Measurements from ENCODE around the gene FER. TPM values are rescaled to one million over a fixed set of nuclear protein-coding genes. Genes with fewer than 3 reads are reported as not detected.
"Not testable (repeated sequence)": the region's sequence is repeated elsewhere in the genome, so short reads cannot be mapped to it uniquely, and the experiment has no call there.

Gene FER
- total and polyA plus RNA-seq, 2 donors = 2.8 to 8.8 TPM

DNA sequence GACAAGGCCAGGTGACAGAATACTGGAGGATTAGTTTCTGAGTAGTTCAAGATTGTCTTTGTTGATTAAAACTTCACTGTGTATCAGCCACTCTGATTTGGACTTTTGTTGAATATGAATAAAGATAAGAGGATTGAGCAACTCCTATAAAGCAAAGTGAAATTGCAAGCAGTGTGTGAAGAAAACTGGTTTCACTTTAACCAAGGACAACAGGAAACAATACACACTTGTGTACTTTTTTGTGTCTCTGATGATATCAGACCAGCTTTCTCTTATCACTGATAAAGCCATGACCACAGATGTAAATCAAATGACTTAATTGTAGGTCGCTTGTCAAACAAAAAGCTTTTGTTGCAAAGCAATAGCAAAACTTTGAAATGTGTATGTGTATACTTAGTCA lies 268.6 kb downstream of the FER start:
- Histone ChIP-seq H3K4me1 (ENCODE audit: control insufficient read depth in 2 of 2, insufficient read depth in 2 of 2, low read length in 2 of 2) (no peaks in the 10 kb centered on the region), H3K27me3 (ENCODE audit: control insufficient read depth in 2 of 2, insufficient read depth in 1 of 2, low read length in 1 of 2) (no peaks in the 10 kb centered on the region), H3K36me3 (ENCODE audit: control insufficient read depth in 2 of 2, insufficient read depth in 2 of 2, low read length in 1 of 2) (no peaks in the 10 kb centered on the region), H3K4me3 (ENCODE audit: low read length in 2 of 2) (no peak overlapping the region), H3K9me3 (ENCODE audit: control insufficient read depth in 2 of 2, insufficient read depth in 1 of 2, low read length in 1 of 2) (no peaks in the 10 kb centered on the region), H3K27ac (ENCODE audit: low read depth in 1 of 2, low read length in 1 of 2) (no peak overlapping the region)
- WGBS = 71% methylated on average over 1 of the region's 1 CpG
- no peak for DNase-seq (ENCODE audit: low read depth in 6 of 9, low spot score in 9 of 9)

DNA sequence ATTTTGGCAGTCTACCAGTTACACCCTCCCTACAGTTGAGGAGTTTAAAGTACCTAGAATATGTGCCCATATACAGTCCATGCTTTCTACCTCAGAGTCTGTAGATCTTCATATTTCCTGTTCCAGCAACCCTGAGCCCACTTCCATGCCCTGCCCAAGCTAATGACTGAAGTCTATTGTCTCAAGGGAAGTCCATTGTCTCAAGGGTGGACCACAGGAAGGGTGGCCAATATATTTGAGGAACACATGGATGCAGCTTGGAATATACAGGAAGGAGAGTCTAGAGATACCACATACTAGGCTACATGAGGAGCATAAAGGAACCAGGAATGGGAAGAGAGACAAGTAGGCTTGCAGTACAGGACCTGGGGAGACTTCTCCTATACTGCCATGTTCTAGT lies 274.4 kb downstream of the FER start:
- Histone ChIP-seq H3K27me3 (ENCODE audit: control insufficient read depth in 2 of 2, insufficient read depth in 1 of 2, low read length in 1 of 2) (no peaks in the 10 kb centered on the region), H3K4me3 (ENCODE audit: low read length in 2 of 2) (no peak overlapping the region), H3K36me3 (ENCODE audit: control insufficient read depth in 2 of 2, insufficient read depth in 2 of 2, low read length in 1 of 2) (no peaks in the 10 kb centered on the region), H3K27ac (ENCODE audit: low read depth in 1 of 2, low read length in 1 of 2) (no peak overlapping the region), H3K9me3 (ENCODE audit: control insufficient read depth in 2 of 2, insufficient read depth in 1 of 2, low read length in 1 of 2) (no peaks in the 10 kb centered on the region), H3K4me1 (ENCODE audit: control insufficient read depth in 2 of 2, insufficient read depth in 2 of 2, low read length in 2 of 2) (no peaks in the 10 kb centered on the region)
- no peak for DNase-seq (ENCODE audit: low read depth in 6 of 9, low spot score in 9 of 9)

DNA sequence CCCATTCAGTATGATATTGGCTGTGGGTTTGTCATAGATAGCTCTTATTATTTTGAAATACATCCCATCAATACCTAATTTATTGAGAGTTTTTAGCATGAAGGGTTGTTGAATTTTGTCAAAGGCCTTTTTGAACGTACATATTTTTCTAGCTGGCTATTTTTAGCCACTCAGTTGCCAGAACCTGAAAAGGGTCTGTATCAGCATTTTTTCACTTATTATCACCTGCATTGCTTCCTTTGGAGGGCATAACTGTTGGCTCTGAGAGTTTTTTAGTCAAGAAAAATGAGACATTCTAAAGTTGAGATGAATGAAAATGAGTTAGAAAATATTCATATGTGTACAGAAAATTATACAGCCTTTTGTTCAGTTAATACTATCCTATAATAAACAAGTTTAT lies 278.0 kb downstream of the FER start:
- 84% methylated on average over 1 of the region's 1 CpG for WGBS
- DNase-seq (ENCODE audit: low read depth in 6 of 9, low spot score in 9 of 9); H3K4me3 ChIP-seq (ENCODE audit: low read length in 2 of 2); H3K27me3 ChIP-seq (ENCODE audit: control insufficient read depth in 2 of 2, insufficient read depth in 1 of 2, low read length in 1 of 2); H3K36me3 ChIP-seq (ENCODE audit: control insufficient read depth in 2 of 2, insufficient read depth in 2 of 2, low read length in 1 of 2); H3K9me3 ChIP-seq (ENCODE audit: control insufficient read depth in 2 of 2, insufficient read depth in 1 of 2, low read length in 1 of 2); H3K4me1 ChIP-seq (ENCODE audit: control insufficient read depth in 2 of 2, insufficient read depth in 2 of 2, low read length in 2 of 2); H3K27ac ChIP-seq (ENCODE audit: low read depth in 1 of 2, low read length in 1 of 2): not testable (repeated sequence)

DNA sequence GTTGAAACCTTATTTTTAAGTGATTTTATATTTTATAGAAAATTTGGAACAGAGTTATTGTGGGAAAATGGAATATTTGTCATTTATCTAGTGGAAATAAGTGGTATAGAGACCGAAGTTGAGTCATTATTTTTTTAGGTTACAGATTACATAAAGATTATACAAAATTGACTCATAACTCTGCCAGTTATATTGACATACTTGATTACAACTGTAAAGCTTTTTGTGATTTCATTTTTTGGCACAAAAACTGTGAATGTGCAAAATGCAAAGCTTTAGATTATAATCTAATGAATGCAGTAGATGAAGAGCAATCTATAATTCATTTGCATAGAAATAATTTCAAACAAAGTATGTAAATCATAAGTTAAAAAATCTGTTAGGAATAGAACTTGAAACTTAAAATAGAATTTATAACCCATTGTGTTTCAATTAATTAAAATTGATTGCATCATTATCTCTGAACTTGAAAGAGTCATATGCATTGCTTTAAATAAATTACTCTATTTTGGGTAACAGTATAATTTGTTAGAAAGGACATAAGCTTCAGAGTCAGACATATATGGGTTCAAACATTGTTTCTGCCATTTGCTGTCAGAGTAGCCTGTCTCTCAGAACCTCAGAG lies 280.4 kb downstream of the FER start:
- H3K27me3 ChIP-seq (ENCODE audit: control insufficient read depth in 2 of 2, insufficient read depth in 1 of 2, low read length in 1 of 2) = no peaks in the 10 kb centered on the region
- no peaks in the 10 kb centered on the region for H3K4me1 ChIP-seq (ENCODE audit: control insufficient read depth in 2 of 2, insufficient read depth in 2 of 2, low read length in 2 of 2)
- no peak overlapping the region for H3K4me3 ChIP-seq (ENCODE audit: low read length in 2 of 2)
- no peak overlapping the region for H3K27ac ChIP-seq (ENCODE audit: low read depth in 1 of 2, low read length in 1 of 2)
- no peak for DNase-seq (ENCODE audit: low read depth in 6 of 9, low spot score in 9 of 9)
- 97% methylated on average over 1 of the region's 1 CpG for WGBS
- no peaks in the 10 kb centered on the region for H3K36me3 ChIP-seq (ENCODE audit: control insufficient read depth in 2 of 2, insufficient read depth in 2 of 2, low read length in 1 of 2)
- H3K9me3 ChIP-seq (ENCODE audit: control insufficient read depth in 2 of 2, insufficient read depth in 1 of 2, low read length in 1 of 2) = no peaks in the 10 kb centered on the region

DNA sequence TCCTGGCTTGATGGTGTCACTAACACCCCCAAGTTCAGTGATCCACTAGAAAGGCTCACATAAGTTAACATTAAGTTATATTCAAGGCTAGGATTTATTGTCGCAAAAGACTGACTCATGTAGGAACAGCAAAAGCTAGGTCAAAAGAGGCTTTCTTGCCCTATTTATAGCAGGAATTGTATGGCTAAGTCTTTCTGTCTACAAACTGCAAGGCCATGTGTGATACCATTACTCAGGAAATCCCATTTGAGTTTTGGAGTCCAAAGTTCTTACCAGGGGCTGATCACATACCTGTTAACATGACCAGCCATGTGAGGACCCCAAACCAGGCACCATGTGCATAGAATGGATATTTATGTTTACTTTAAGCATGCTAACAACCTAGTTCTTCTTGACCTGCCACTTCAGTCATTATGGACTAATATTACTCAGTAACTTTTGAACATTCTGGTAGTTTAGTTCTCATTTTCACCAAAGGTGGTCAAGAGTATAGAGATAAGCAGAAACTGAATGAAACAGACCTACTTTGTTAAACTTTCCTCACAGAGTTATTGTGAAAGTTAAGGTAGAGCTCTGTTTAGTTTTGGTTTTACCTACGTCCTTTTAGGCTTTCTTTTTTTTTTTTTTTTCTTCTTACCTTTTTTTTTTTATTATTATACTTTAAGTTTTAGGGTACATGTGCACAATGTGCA lies 281.1 kb downstream of the FER start:
- Histone ChIP-seq H3K4me3 (ENCODE audit: low read length in 2 of 2) (no peak overlapping the region), H3K36me3 (ENCODE audit: control insufficient read depth in 2 of 2, insufficient read depth in 2 of 2, low read length in 1 of 2) (no peaks in the 10 kb centered on the region), H3K4me1 (ENCODE audit: control insufficient read depth in 2 of 2, insufficient read depth in 2 of 2, low read length in 2 of 2) (no peaks in the 10 kb centered on the region), H3K27me3 (ENCODE audit: control insufficient read depth in 2 of 2, insufficient read depth in 1 of 2, low read length in 1 of 2) (no peaks in the 10 kb centered on the region), H3K9me3 (ENCODE audit: control insufficient read depth in 2 of 2, insufficient read depth in 1 of 2, low read length in 1 of 2) (no peaks in the 10 kb centered on the region), H3K27ac (ENCODE audit: low read depth in 1 of 2, low read length in 1 of 2) (no peak overlapping the region)
- no peak for DNase-seq (ENCODE audit: low read depth in 6 of 9, low spot score in 9 of 9)
- 97% methylated on average over 2 of the region's 2 CpGs for WGBS

DNA sequence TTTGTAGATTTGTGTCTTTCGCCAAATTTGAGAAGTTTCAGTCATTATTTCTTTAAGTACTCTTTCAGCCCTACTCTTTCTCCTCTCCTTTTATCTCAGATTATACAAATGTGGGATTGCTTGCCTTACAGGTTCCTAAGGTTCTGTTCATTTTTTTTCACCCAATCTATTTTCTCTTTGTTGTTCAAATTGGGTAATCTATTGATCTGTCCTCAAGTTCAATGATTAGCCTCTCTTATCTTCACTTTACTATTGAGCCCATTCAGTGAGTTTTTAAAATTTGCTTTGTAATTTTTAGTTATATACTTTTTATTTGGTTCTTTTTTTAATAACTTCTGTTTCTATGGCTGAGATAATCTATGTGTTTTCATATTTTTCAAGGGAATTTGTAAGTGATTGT lies 282.1 kb downstream of the FER start:
- DNase-seq (ENCODE audit: low read depth in 6 of 9, low spot score in 9 of 9) = no peak
- Histone ChIP-seq H3K36me3 (ENCODE audit: control insufficient read depth in 2 of 2, insufficient read depth in 2 of 2, low read length in 1 of 2) (no peaks in the 10 kb centered on the region), H3K4me3 (ENCODE audit: low read length in 2 of 2) (no peak overlapping the region), H3K27ac (ENCODE audit: low read depth in 1 of 2, low read length in 1 of 2) (no peak overlapping the region), H3K4me1 (ENCODE audit: control insufficient read depth in 2 of 2, insufficient read depth in 2 of 2, low read length in 2 of 2) (no peaks in the 10 kb centered on the region), H3K9me3 (ENCODE audit: control insufficient read depth in 2 of 2, insufficient read depth in 1 of 2, low read length in 1 of 2) (no peaks in the 10 kb centered on the region), H3K27me3 (ENCODE audit: control insufficient read depth in 2 of 2, insufficient read depth in 1 of 2, low read length in 1 of 2) (no peaks in the 10 kb centered on the region)
- 97% methylated on average over 1 of the region's 1 CpG for WGBS

DNA sequence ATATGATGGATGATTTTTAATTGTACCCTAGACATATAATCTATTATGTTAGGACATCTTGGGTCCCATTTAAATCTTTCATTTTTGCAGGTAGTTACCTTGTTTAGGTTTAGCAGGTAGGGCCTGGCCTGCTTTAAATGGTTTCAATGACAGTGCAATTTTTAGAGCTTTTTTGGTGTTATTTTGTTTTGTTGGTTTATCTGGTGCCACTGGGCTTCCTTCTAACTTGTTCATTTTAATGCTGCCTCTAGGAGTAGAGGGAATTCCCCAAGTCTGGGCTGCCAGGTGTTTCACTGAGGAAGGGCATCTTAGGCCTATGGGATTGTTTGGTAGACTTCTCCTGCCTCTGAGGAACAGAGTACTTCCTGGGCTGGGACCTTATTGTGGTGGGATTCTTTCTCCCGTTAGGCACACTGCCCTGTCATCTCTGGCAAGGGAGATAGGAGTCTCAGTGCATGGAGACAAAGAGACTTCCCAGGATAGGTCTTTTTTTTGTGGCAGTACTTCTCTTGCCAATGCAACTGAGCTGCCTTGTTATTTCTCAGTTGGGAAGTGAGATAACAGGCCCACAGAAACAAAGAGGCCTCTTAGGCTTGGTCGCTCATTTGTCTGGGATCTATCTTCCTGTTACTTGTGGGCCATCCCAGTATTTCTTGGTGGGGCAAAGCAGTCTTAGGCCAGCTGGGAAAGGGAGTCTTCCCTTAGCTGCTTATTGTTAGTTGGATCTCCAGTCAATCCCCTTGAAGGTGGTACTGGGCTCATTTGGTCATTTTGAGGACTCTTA lies 282.9 kb downstream of the FER start:
- no peak overlapping the region for H3K27ac ChIP-seq (ENCODE audit: low read depth in 1 of 2, low read length in 1 of 2)

DNA sequence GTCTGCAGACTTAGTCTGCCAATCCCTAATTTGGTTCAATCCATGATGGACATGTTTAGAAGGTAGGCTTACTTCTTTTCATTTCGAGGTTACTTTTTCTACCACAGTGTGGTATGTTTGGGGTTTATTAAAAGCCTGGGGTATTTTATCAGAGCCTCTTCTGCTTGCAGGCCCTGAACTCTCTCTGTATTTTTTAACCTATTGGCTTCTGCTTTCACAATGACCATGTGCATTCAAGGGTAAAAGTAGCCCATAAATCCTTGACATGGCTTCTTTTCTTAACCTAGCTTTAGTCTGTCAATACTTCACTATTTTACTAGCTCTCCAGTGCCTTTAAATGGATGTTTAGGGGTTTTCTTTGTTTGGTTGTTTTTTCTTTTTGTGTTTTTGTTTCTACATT lies 286.6 kb downstream of the FER start:
- H3K27me3 ChIP-seq (ENCODE audit: control insufficient read depth in 2 of 2, insufficient read depth in 1 of 2, low read length in 1 of 2) = no peaks in the 10 kb centered on the region
- WGBS = 97% methylated on average over 1 of the region's 1 CpG
- H3K36me3 ChIP-seq (ENCODE audit: control insufficient read depth in 2 of 2, insufficient read depth in 2 of 2, low read length in 1 of 2) = no peaks in the 10 kb centered on the region
- H3K9me3 ChIP-seq (ENCODE audit: control insufficient read depth in 2 of 2, insufficient read depth in 1 of 2, low read length in 1 of 2) = no peaks in the 10 kb centered on the region
- H3K4me1 ChIP-seq (ENCODE audit: control insufficient read depth in 2 of 2, insufficient read depth in 2 of 2, low read length in 2 of 2) = no peaks in the 10 kb centered on the region
- no peak overlapping the region for H3K4me3 ChIP-seq (ENCODE audit: low read length in 2 of 2)
- no peak overlapping the region for H3K27ac ChIP-seq (ENCODE audit: low read depth in 1 of 2, low read length in 1 of 2)
- no peak for DNase-seq (ENCODE audit: low read depth in 6 of 9, low spot score in 9 of 9)

More for the DNA sequence above, 282.9 kb downstream of the FER start:
- WGBS = 94% methylated on average over 2 of the region's 2 CpGs
- Histone ChIP-seq H3K4me3 (ENCODE audit: low read length in 2 of 2) (no peak overlapping the region), H3K9me3 (ENCODE audit: control insufficient read depth in 2 of 2, insufficient read depth in 1 of 2, low read length in 1 of 2) (no peaks in the 10 kb centered on the region), H3K4me1 (ENCODE audit: control insufficient read depth in 2 of 2, insufficient read depth in 2 of 2, low read length in 2 of 2) (no peaks in the 10 kb centered on the region), H3K36me3 (ENCODE audit: control insufficient read depth in 2 of 2, insufficient read depth in 2 of 2, low read length in 1 of 2) (no peaks in the 10 kb centered on the region), H3K27me3 (ENCODE audit: control insufficient read depth in 2 of 2, insufficient read depth in 1 of 2, low read length in 1 of 2) (no peaks in the 10 kb centered on the region)
- no peak for DNase-seq (ENCODE audit: low read depth in 6 of 9, low spot score in 9 of 9)

DNA sequence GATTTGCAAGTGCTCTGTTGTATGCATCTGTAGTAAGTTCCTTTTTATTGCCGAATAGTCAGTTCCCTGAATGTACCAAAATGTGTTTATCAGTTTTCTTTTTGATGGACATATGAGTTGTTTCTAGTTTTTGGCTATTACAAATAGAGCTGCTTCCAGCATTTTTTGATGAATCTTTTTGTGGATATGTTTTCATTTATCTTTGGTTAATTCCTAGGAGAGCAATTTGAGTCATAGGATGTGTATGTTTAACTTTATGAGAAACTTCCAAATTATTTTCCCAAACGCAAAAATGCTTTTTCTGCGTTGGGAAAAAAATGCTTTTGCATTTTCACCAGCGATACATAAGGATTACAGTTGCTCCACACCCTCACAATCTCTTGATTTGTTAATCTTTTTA lies 287.7 kb downstream of the FER start:
- 98% methylated on average over 4 of the region's 4 CpGs for WGBS
- no peak for DNase-seq (ENCODE audit: low read depth in 6 of 9, low spot score in 9 of 9)
- no peaks in the 10 kb centered on the region for H3K9me3 ChIP-seq (ENCODE audit: control insufficient read depth in 2 of 2, insufficient read depth in 1 of 2, low read length in 1 of 2)
- no peak overlapping the region for H3K4me3 ChIP-seq (ENCODE audit: low read length in 2 of 2)
- no peak overlapping the region for H3K27ac ChIP-seq (ENCODE audit: low read depth in 1 of 2, low read length in 1 of 2)
- H3K36me3 ChIP-seq (ENCODE audit: control insufficient read depth in 2 of 2, insufficient read depth in 2 of 2, low read length in 1 of 2) = no peaks in the 10 kb centered on the region
- no peaks in the 10 kb centered on the region for H3K4me1 ChIP-seq (ENCODE audit: control insufficient read depth in 2 of 2, insufficient read depth in 2 of 2, low read length in 2 of 2)
- H3K27me3 ChIP-seq (ENCODE audit: control insufficient read depth in 2 of 2, insufficient read depth in 1 of 2, low read length in 1 of 2) = no peaks in the 10 kb centered on the region
